ENCODE measurements around the gene BTAF1. TPM values are rescaled to one million over a fixed set of nuclear protein-coding genes. Genes with fewer than 3 reads are reported as not detected.

Gene BTAF1
- polyA plus RNA-seq, 4 donors, result 4.6 to 42.8 (median 6.1) TPM

- no peak overlapping the region for H3K27ac ChIP-seq (ENCODE audit: low read depth in 1 of 3, low read length in 2 of 3)
- H3K4me1 ChIP-seq (ENCODE audit: control insufficient read depth in 3 of 3, insufficient read depth in 2 of 3, low read depth in 1 of 3, low read length in 2 of 3), result no peaks in the 10 kb centered on the region
- FAIRE-seq (no peak), DNase-seq (no peak)
- 87 to 100% (median 98%) methylated on average over 2 of the region's 2 CpGs for WGBS, 3 donors
- no peaks in the 10 kb centered on the region for H3K27me3 ChIP-seq (ENCODE audit: control insufficient read depth in 3 of 3, insufficient read depth in 3 of 3, low read length in 3 of 3)
- no peak overlapping the region for H3K4me3 ChIP-seq (ENCODE audit: low read depth in 1 of 3, low read length in 3 of 3)
- H3K36me3 ChIP-seq (ENCODE audit: control insufficient read depth in 3 of 3, insufficient read depth in 2 of 3, low read depth in 1 of 3, low read length in 3 of 3), result peaks cover 5 to 12% (median 8%) of the 10 kb centered on the region in 3 donors
- H3K9me3 ChIP-seq (ENCODE audit: control insufficient read depth in 2 of 2, insufficient read depth in 1 of 2, low read depth in 1 of 2, low read length in 1 of 2), result no peaks in the 10 kb centered on the region
Observed at GRCh38 chr10:91977491-91977890, 53.9 kb downstream of the BTAF1 start.

- Histone ChIP-seq H3K36me3 (ENCODE audit: control insufficient read depth in 3 of 3, insufficient read depth in 2 of 3, low read depth in 1 of 3, low read length in 3 of 3) (peaks cover 5 to 16% (median 12%) of the 10 kb centered on the region in 3 donors), H3K27ac (ENCODE audit: low read depth in 1 of 3, low read length in 2 of 3) (no peak overlapping the region), H3K9me3 (ENCODE audit: control insufficient read depth in 2 of 2, insufficient read depth in 1 of 2, low read depth in 1 of 2, low read length in 1 of 2) (no peaks in the 10 kb centered on the region), H3K4me1 (ENCODE audit: control insufficient read depth in 3 of 3, insufficient read depth in 2 of 3, low read depth in 1 of 3, low read length in 2 of 3) (no peaks in the 10 kb centered on the region), H3K4me3 (ENCODE audit: low read depth in 1 of 3, low read length in 3 of 3) (no peak overlapping the region), H3K27me3 (ENCODE audit: control insufficient read depth in 3 of 3, insufficient read depth in 3 of 3, low read length in 3 of 3) (no peaks in the 10 kb centered on the region)
- DNase-seq (no peak), FAIRE-seq (no peak)
- WGBS, 3 donors, result 90 to 97% (median 94%) methylated on average over 1 of the region's 1 CpG
Observed at GRCh38 chr10:91978585-91978984, 55.0 kb downstream of the BTAF1 start.

GRCh38 chr10:91980319-91980718 lies 56.7 kb downstream of the BTAF1 start:
- Histone ChIP-seq H3K4me3 (ENCODE audit: low read depth in 1 of 3, low read length in 3 of 3) (no peak overlapping the region), H3K27ac (ENCODE audit: low read depth in 1 of 3, low read length in 2 of 3) (no peak overlapping the region), H3K27me3 (ENCODE audit: control insufficient read depth in 3 of 3, insufficient read depth in 3 of 3, low read length in 3 of 3) (no peaks in the 10 kb centered on the region), H3K4me1 (ENCODE audit: control insufficient read depth in 3 of 3, insufficient read depth in 2 of 3, low read depth in 1 of 3, low read length in 2 of 3) (no peaks in the 10 kb centered on the region), H3K9me3 (ENCODE audit: control insufficient read depth in 2 of 2, insufficient read depth in 1 of 2, low read depth in 1 of 2, low read length in 1 of 2) (no peaks in the 10 kb centered on the region), H3K36me3 (ENCODE audit: control insufficient read depth in 3 of 3, insufficient read depth in 2 of 3, low read depth in 1 of 3, low read length in 3 of 3) (peaks cover 5 to 13% (median 12%) of the 10 kb centered on the region in 3 donors)
- DNase-seq (no peak), FAIRE-seq (no peak)
- WGBS, 3 donors, result 51 to 68% (median 54%) methylated on average over 1 of the region's 1 CpG

GRCh38 chr10:91983416-91983815 lies 59.8 kb downstream of the BTAF1 start:
- FAIRE-seq (no peak), DNase-seq (no peak)
- H3K36me3 ChIP-seq (ENCODE audit: control insufficient read depth in 3 of 3, insufficient read depth in 2 of 3, low read depth in 1 of 3, low read length in 3 of 3), result peaks cover 5 to 12% (median 11%) of the 10 kb centered on the region in 3 donors
- H3K27me3 ChIP-seq (ENCODE audit: control insufficient read depth in 3 of 3, insufficient read depth in 3 of 3, low read length in 3 of 3), result no peaks in the 10 kb centered on the region
- no peak overlapping the region for H3K4me3 ChIP-seq (ENCODE audit: low read depth in 1 of 3, low read length in 3 of 3)
- H3K4me1 ChIP-seq (ENCODE audit: control insufficient read depth in 3 of 3, insufficient read depth in 2 of 3, low read depth in 1 of 3, low read length in 2 of 3), result no peaks in the 10 kb centered on the region
- no peaks in the 10 kb centered on the region for H3K9me3 ChIP-seq (ENCODE audit: control insufficient read depth in 2 of 2, insufficient read depth in 1 of 2, low read depth in 1 of 2, low read length in 1 of 2)
- H3K27ac ChIP-seq (ENCODE audit: low read depth in 1 of 3, low read length in 2 of 3), result no peak overlapping the region

GRCh38 chr10:91987397-91988037 lies 63.9 kb downstream of the BTAF1 start:
- H3K27me3 ChIP-seq (ENCODE audit: control insufficient read depth in 3 of 3, insufficient read depth in 3 of 3, low read length in 3 of 3), result no peaks in the 10 kb centered on the region
- H3K36me3 ChIP-seq (ENCODE audit: control insufficient read depth in 3 of 3, insufficient read depth in 2 of 3, low read depth in 1 of 3, low read length in 3 of 3), result peaks cover 3 to 19% (median 11%) of the 10 kb centered on the region in 3 donors
- FAIRE-seq (no peak), DNase-seq (no peak)
- whole genome bisulfite sequencing, 3 donors, result 95 to 100% (median 95%) methylated on average over 8 of the region's 8 CpGs
- H3K4me3 ChIP-seq (ENCODE audit: low read depth in 1 of 3, low read length in 3 of 3), result no peak overlapping the region
- no peaks in the 10 kb centered on the region for H3K4me1 ChIP-seq (ENCODE audit: control insufficient read depth in 3 of 3, insufficient read depth in 2 of 3, low read depth in 1 of 3, low read length in 2 of 3)
- no peaks in the 10 kb centered on the region for H3K9me3 ChIP-seq (ENCODE audit: control insufficient read depth in 2 of 2, insufficient read depth in 1 of 2, low read depth in 1 of 2, low read length in 1 of 2)
- H3K27ac ChIP-seq (ENCODE audit: low read depth in 1 of 3, low read length in 2 of 3), result no peak overlapping the region

GRCh38 chr10:91992031-91992430 lies 68.5 kb downstream of the BTAF1 start:
- H3K4me1 ChIP-seq (ENCODE audit: control insufficient read depth in 3 of 3, insufficient read depth in 2 of 3, low read depth in 1 of 3, low read length in 2 of 3), result no peaks in the 10 kb centered on the region
- H3K9me3 ChIP-seq (ENCODE audit: control insufficient read depth in 2 of 2, insufficient read depth in 1 of 2, low read depth in 1 of 2, low read length in 1 of 2), result no peaks in the 10 kb centered on the region
- peak overlapping the region in 1 of 3 donors; percentile 54 for H3K27ac ChIP-seq (ENCODE audit: low read depth in 1 of 3, low read length in 2 of 3)
- no peaks in the 10 kb centered on the region for H3K27me3 ChIP-seq (ENCODE audit: control insufficient read depth in 3 of 3, insufficient read depth in 3 of 3, low read length in 3 of 3)
- no peak overlapping the region for H3K4me3 ChIP-seq (ENCODE audit: low read depth in 1 of 3, low read length in 3 of 3)
- H3K36me3 ChIP-seq (ENCODE audit: control insufficient read depth in 3 of 3, insufficient read depth in 2 of 3, low read depth in 1 of 3, low read length in 3 of 3), result peaks cover 3 to 22% (median 9%) of the 10 kb centered on the region in 3 donors
- 53 to 74% (median 56%) methylated on average over 1 of the region's 1 CpG for WGBS, 3 donors
- DNase-seq (peak in 1 of 2 donors; percentile 36), FAIRE-seq (no peak)

GRCh38 chr10:91996266-91996665 lies 72.7 kb downstream of the BTAF1 start:
- no peak overlapping the region for H3K27ac ChIP-seq (ENCODE audit: low read depth in 1 of 3, low read length in 2 of 3)
- 73 to 78% (median 73%) methylated on average over 2 of the region's 2 CpGs for WGBS, 3 donors
- no peaks in the 10 kb centered on the region for H3K27me3 ChIP-seq (ENCODE audit: control insufficient read depth in 3 of 3, insufficient read depth in 3 of 3, low read length in 3 of 3)
- H3K4me1 ChIP-seq (ENCODE audit: control insufficient read depth in 3 of 3, insufficient read depth in 2 of 3, low read depth in 1 of 3, low read length in 2 of 3), result no peaks in the 10 kb centered on the region
- no peak for FAIRE-seq
- peaks cover 0 to 4% of the 10 kb centered on the region in 2 donors for H3K9me3 ChIP-seq (ENCODE audit: control insufficient read depth in 2 of 2, insufficient read depth in 1 of 2, low read depth in 1 of 2, low read length in 1 of 2)
- no peak overlapping the region for H3K4me3 ChIP-seq (ENCODE audit: low read depth in 1 of 3, low read length in 3 of 3)
- H3K36me3 ChIP-seq (ENCODE audit: control insufficient read depth in 3 of 3, insufficient read depth in 2 of 3, low read depth in 1 of 3, low read length in 3 of 3), result peaks cover 4 to 27% (median 4%) of the 10 kb centered on the region in 3 donors
- no peak for DNase-seq

- DNase-seq (no peak), FAIRE-seq (no peak)
- WGBS, 3 donors, result 97 to 100% (median 100%) methylated on average over 3 of the region's 3 CpGs
- H3K36me3 ChIP-seq (ENCODE audit: control insufficient read depth in 3 of 3, insufficient read depth in 2 of 3, low read depth in 1 of 3, low read length in 3 of 3), result peaks cover 0 to 25% (median 4%) of the 10 kb centered on the region in 3 donors
- H3K4me3 ChIP-seq (ENCODE audit: low read depth in 1 of 3, low read length in 3 of 3), result no peak overlapping the region
- no peak overlapping the region for H3K27ac ChIP-seq (ENCODE audit: low read depth in 1 of 3, low read length in 2 of 3)
- H3K9me3 ChIP-seq (ENCODE audit: control insufficient read depth in 2 of 2, insufficient read depth in 1 of 2, low read depth in 1 of 2, low read length in 1 of 2), result peaks cover 0 to 7% of the 10 kb centered on the region in 2 donors
- no peaks in the 10 kb centered on the region for H3K4me1 ChIP-seq (ENCODE audit: control insufficient read depth in 3 of 3, insufficient read depth in 2 of 3, low read depth in 1 of 3, low read length in 2 of 3)
- no peaks in the 10 kb centered on the region for H3K27me3 ChIP-seq (ENCODE audit: control insufficient read depth in 3 of 3, insufficient read depth in 3 of 3, low read length in 3 of 3)
Observed at GRCh38 chr10:92001581-92001980, 78.0 kb downstream of the BTAF1 start.

- Histone ChIP-seq H3K27me3 (ENCODE audit: control insufficient read depth in 3 of 3, insufficient read depth in 3 of 3, low read length in 3 of 3) (no peaks in the 10 kb centered on the region), H3K9me3 (ENCODE audit: control insufficient read depth in 2 of 2, insufficient read depth in 1 of 2, low read depth in 1 of 2, low read length in 1 of 2) (peaks cover 0 to 7% of the 10 kb centered on the region in 2 donors), H3K36me3 (ENCODE audit: control insufficient read depth in 3 of 3, insufficient read depth in 2 of 3, low read depth in 1 of 3, low read length in 3 of 3) (peaks cover 0 to 25% (median 4%) of the 10 kb centered on the region in 3 donors), H3K4me1 (ENCODE audit: control insufficient read depth in 3 of 3, insufficient read depth in 2 of 3, low read depth in 1 of 3, low read length in 2 of 3) (no peaks in the 10 kb centered on the region), H3K4me3 (ENCODE audit: low read depth in 1 of 3, low read length in 3 of 3) (no peak overlapping the region), H3K27ac (ENCODE audit: low read depth in 1 of 3, low read length in 2 of 3) (no peak overlapping the region)
- WGBS, 3 donors, result 96 to 100% (median 100%) methylated on average over 2 of the region's 2 CpGs
- FAIRE-seq (no peak), DNase-seq (no peak)
Observed at GRCh38 chr10:92001995-92002394, 78.4 kb downstream of the BTAF1 start.
